Measurements from ENCODE around the gene KCNJ18.
"Not testable (repeated sequence)": the region's sequence is repeated elsewhere in the genome, so short reads cannot be mapped to it uniquely, and the experiment has no call there.

DNA sequence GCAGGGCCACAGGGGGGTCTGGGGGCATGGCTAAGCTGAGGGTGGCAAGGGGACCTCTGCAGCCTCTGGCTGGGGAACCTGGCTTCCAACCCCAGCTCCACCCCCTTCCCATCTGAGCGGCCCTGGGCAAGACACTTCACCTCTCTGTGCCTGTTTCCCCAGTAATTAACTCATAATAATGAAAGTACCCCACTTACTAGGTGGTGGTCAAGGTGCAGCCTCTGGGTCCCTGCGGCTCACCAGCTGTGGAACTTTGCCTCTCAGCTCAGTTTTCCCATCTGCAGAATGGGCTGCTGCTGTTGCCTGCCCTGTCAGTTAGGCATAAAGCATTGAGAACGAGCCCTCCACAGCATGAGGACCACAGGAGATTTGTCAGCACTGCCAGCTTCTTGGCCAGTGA lies 51.8 kb downstream of the KCNJ18 start:
- TF ChIP-seq SUZ12 (IDR thresholded peaks at IDR 0.05; ENCODE audit: extremely low read depth, insufficient read depth, insufficient read length); ZNF274 (IDR thresholded peaks at IDR 0.05; ENCODE audit: low read depth, low read length): not testable (repeated sequence)

Measured in NT2/D1 (cell line).